K562 (cell line): Measurements from ENCODE around the gene ZNF665. TPM values are rescaled to one million over a fixed set of nuclear protein-coding genes. Genes with fewer than 3 reads are reported as not detected.

Experiments
- ATAC-seq: fragments of 200-7000 bp; cut with Tn5 transposase; 3 replicates; pipeline ENCODE4 v1.9.1; 2020; ENCODE audit warnings: moderate library complexity
- BruUV-seq: library from RNA; stranded (reverse); fragments of 400-500 nt; replicated peaks from 2 replicates; lab custom pipeline; 2021; lab: Mats Ljungman, UMichigan
- CTCF ChIA-PET: fragments of 300-600 bp; formaldehyde crosslinking; extraction: SDS; loops from one replicate; lab custom pipeline; 2021; ENCODE audit warnings: low intra/inter-chr PET ratio; lab: Yijun Ruan, JAX
- POLR2A ChIA-PET: fragments of 300-600, 350-650 bp; sonication (Branson Sonifier 250); formaldehyde crosslinking; extraction: SDS; loops from one replicate; lab custom pipeline; 2021; ENCODE audit warnings: antibody characterized with exemption, inconsistent platforms; lab: Yijun Ruan, JAX
- DNase-seq, 4 experiments: peaks; one replicate each; pipeline versions ENCODE4 v3.0.0 to v3.0.0-alpha.2; 2011 to 2018; ENCODE audit warnings: low spot score in 3 of 4, mixed read lengths in 3 of 4; ENCODE audit errors: extremely low read depth in 1 of 4
- FAIRE-seq: peaks from 2 replicates; lab custom pipeline; 2011; peaks lifted over from hg19 to GRCh38; lab: Jason Lieb, UNC
- H2AFZ ChIP-seq: 2 replicates; pipeline ENCODE4 v1.6.0; 2011; ENCODE audit warnings: low read depth, low read length, control low read depth, inconsistent platforms
- H3K27ac ChIP-seq: fragments of 200-600 bp; 3 replicates; pipeline ENCODE4 v1.8.0; 2011; ENCODE audit warnings: low read depth, mild to moderate bottlenecking, control low read depth, inconsistent platforms, low read length, moderate library complexity, mixed read lengths; ENCODE audit errors: extremely low read depth
- H3K27me3 ChIP-seq, 2 experiments: fragments of 300-600 bp in 1 of 2; 2 replicates in 1 of 2; 3 replicates in 1 of 2; pipeline versions ENCODE4 v1.6.0 to v1.8.0; 2011; ENCODE audit warnings: inconsistent platforms in 2 of 2, low read length in 2 of 2, mild to moderate bottlenecking in 1 of 2, mixed read lengths in 1 of 2, moderate library complexity in 1 of 2; ENCODE audit not compliant: control insufficient read depth in 2 of 2, insufficient read depth in 2 of 2
- H3K36me3 ChIP-seq: fragments of 300-600 bp; 3 replicates; pipeline ENCODE4 v1.8.0; 2011; ENCODE audit warnings: mild to moderate bottlenecking, low read length, inconsistent platforms; ENCODE audit not compliant: control insufficient read depth, insufficient read depth
- H3K4me1 ChIP-seq, 2 experiments: fragments of 200-600 bp in 1 of 2; replicated peaks in 1 of 2; 2 replicates in 1 of 2; 3 replicates in 1 of 2; pipeline versions ENCODE4 v1.5.1 to v1.8.0; 2011; ENCODE audit warnings: inconsistent platforms in 2 of 2, low read length in 2 of 2, mild to moderate bottlenecking in 1 of 2, mixed read lengths in 1 of 2, moderate library complexity in 1 of 2; ENCODE audit not compliant: control insufficient read depth in 2 of 2, insufficient read depth in 2 of 2
- H3K4me2 ChIP-seq: 2 replicates; pipeline ENCODE4 v1.6.1; 2011; ENCODE audit warnings: low read length, control low read depth, inconsistent platforms, mixed read lengths; ENCODE audit not compliant: insufficient read depth
- H3K4me3 ChIP-seq: fragments of 200-600 bp; sonication (generic), shearing (Covaris generic); 2 replicates; pipeline ENCODE4 v1.5.1; 2016; ENCODE audit warnings: control low read depth, inconsistent platforms
- H3K79me2 ChIP-seq: fragments of 200-600 bp; 3 replicates; pipeline ENCODE4 v1.8.0; 2011; ENCODE audit warnings: low read length, inconsistent platforms; ENCODE audit not compliant: control insufficient read depth, insufficient read depth
- H3K9ac ChIP-seq, 2 experiments: 2 replicates each; pipeline versions ENCODE4 v1.6.0 to v1.6.1; 2011; ENCODE audit warnings: low read depth in 2 of 2, low read length in 2 of 2, control low read depth in 1 of 2, inconsistent platforms in 1 of 2, mild to moderate bottlenecking in 1 of 2, mixed read lengths in 1 of 2; ENCODE audit not compliant: insufficient read depth in 1 of 2
- H3K9me1 ChIP-seq: one replicate; pipeline ENCODE4 v1.6.0; 2011; ENCODE audit warnings: inconsistent platforms, mild to moderate bottlenecking, low read length, moderate library complexity; ENCODE audit not compliant: control insufficient read depth, insufficient read depth
- H3K9me3 ChIP-seq: replicated peaks from 2 replicates; pipeline ENCODE4 v1.5.1; 2011; ENCODE audit warnings: low read depth, low read length, inconsistent platforms; ENCODE audit not compliant: control insufficient read depth, insufficient read depth
- H4K20me1 ChIP-seq: replicated peaks from 2 replicates; pipeline ENCODE4 v1.6.1; 2011; ENCODE audit warnings: low read length, inconsistent platforms, mixed read lengths; ENCODE audit not compliant: control insufficient read depth, insufficient read depth
- CEBPB ChIP-seq: fragments of 450-650 bp; IDR thresholded peaks from 2 replicates; pipeline ENCODE4 v1.6.1; 2016; ENCODE audit warnings: missing genetic modification characterization, missing compliant biosample characterization
- FOXA3 ChIP-seq, 2 experiments: fragments of 450-650 bp in 1 of 2; sonication (generic) in 1 of 2; formaldehyde crosslinking; IDR thresholded peaks in 1 of 2; conservative IDR thresholded peaks in 1 of 2; 2 replicates each; pipeline versions ENCODE4 v1.4.0 to v1.8.0; 2020 to 2022; ENCODE audit warnings: mild to moderate bottlenecking in 2 of 2, missing genetic modification reagents in 1 of 2
- GATAD2B ChIP-seq: fragments of 450-650 bp; IDR thresholded peaks from 2 replicates; pipeline ENCODE4 v1.6.1; 2017; ENCODE audit warnings: mild to moderate bottlenecking, borderline replicate concordance
- HOXB6 ChIP-seq: fragments of 250-450 bp; sonication (Bioruptor Pico); IDR thresholded peaks from 2 replicates; pipeline ENCODE4 v1.5.1; 2022; ENCODE audit warnings: mild to moderate bottlenecking, borderline replicate concordance
- NFIC ChIP-seq: fragments of 450-650 bp; IDR thresholded peaks from 2 replicates; pipeline ENCODE4 v1.6.1; 2017; ENCODE audit warnings: mild to moderate bottlenecking, inconsistent platforms
- PURB ChIP-seq: sonication (generic); formaldehyde crosslinking; IDR thresholded peaks from 2 replicates; pipeline ENCODE4 v1.9.0; 2021; ENCODE audit warnings: low read depth, mild to moderate bottlenecking, missing genetic modification reagents
- ZNF124 ChIP-seq: sonication (generic); formaldehyde crosslinking; IDR thresholded peaks from 2 replicates; pipeline ENCODE4 v1.8.1; 2022; ENCODE audit warnings: missing genetic modification reagents
- ZNF75A ChIP-seq: fragments of 450-650 bp; formaldehyde crosslinking; IDR thresholded peaks from 2 replicates; pipeline ENCODE4 v1.4.0; 2020; ENCODE audit warnings: mild to moderate bottlenecking
- WGBS: fragments of 100-300 bp; shearing (Covaris generic); methylation state at CpG from one replicate; pipeline ENCODE4 v1.1.6; 2016; ENCODE audit warnings: low coverage, mixed read lengths; ENCODE audit not compliant: insufficient coverage; ENCODE audit errors: missing lambda C conversion rate; 5-methylcytosine and 5-hydroxymethylcytosine counted together
- in situ Hi-C: fragments of 300-500 bp; cut with MboI; formaldehyde crosslinking; loops from 4 replicates; pipeline ENCODE4 v1.15.0; 2018; ENCODE audit warnings: inconsistent platforms, mixed read lengths
- intact Hi-C: fragments of 100-400 bp; cut with micrococcal nuclease; formaldehyde crosslinking; loops from 2 replicates; pipeline ENCODE4 v1.14.2; 2022
- polyA plus RNA-seq, 8 experiments: library from polyadenylated mRNA; depleted of rRNA in 4 of 8; stranded (reverse) in 5 of 8; unstranded in 3 of 8; fragments of >200 nt; fragmentation: Nextera tagmentation in 2 of 8; fragmentation: Illumina TruSeq in 1 of 8; extraction: Ambion mirVana in 2 of 8; extraction: Trizol in 1 of 8; gene quantifications; 2 replicates each; pipeline versions ENCODE4 v1.2.1 to v1.2.3, GENCODE V29; 2011 to 2014; ENCODE audit warnings: inconsistent platforms in 1 of 8, missing spikeins in 1 of 8
- total RNA-seq, 7 experiments: library from RNA; depleted of rRNA in 6 of 7; stranded (reverse); fragments of >200 nt in 6 of 7; fragmentation: Illumina TruSeq in 2 of 7; extraction: Trizol in 2 of 7; gene quantifications; 2 replicates each; pipeline versions ENCODE4 v1.2.1 to v1.2.3, GENCODE V29; 2011 to 2021; ENCODE audit warnings: low replicate concordance in 1 of 7
- TF ChIP-seq, protein P1 (sequence below): fragments of 200-800 bp; sonication (Bioruptor generic); IDR thresholded peaks from 2 replicates; pipeline ENCODE4 v1.6.1; 2017; ENCODE audit warnings: missing genetic modification characterization, missing compliant biosample characterization

The ZNF665 gene
- total and polyA plus RNA-seq, 9 of the 15 experiments (the other 6 are each of a cell fraction or from before 2014, with no cell fraction given), result 1.9 to 7.6 (median 2.8) TPM

- Histone ChIP-seq H3K9me3 (no peaks in the 10 kb centered on the region; the same call in none of the 2 replicates), H3K4me2 (no peak overlapping the region), H3K27ac (no peak overlapping the region), H3K36me3 (no peaks in the 10 kb centered on the region), H3K4me3 (no peak overlapping the region), H2AFZ (no peak overlapping the region), H4K20me1 (no peaks in the 10 kb centered on the region), H3K4me1 (no peaks in the 10 kb centered on the region), H3K27me3 (no peaks in the 10 kb centered on the region), H3K9ac (no peak overlapping the region), H3K9me1 (no peaks in the 10 kb centered on the region), H3K79me2 (no peaks in the 10 kb centered on the region)
- in situ Hi-C loops (no loop called here), intact Hi-C loops (no loop called here)
- BruUV-seq, result no TSS peak
- no peak for ATAC-seq
- POLR2A ChIA-PET, result no interaction called here
- DNase-seq, result peak in 1 of 4 experiments; percentile 19
- CTCF ChIA-PET, result no interaction called here
- no peak for FAIRE-seq
- 0% methylated on average over 4 of the region's 4 CpGs for WGBS
- no peak for TF ChIP-seq ZNF124 (CRISPR knock-in tag)
- TF ChIP-seq FOXA3 (CRISPR knock-in tag; conservative IDR thresholded peaks at IDR 0.05 in 1 of 2, IDR thresholded peaks at IDR 0.05 in 1 of 2), result 0 out of 4 replicates have a peak, but pooled peaks of 1 of the 2 experiments have one; percentile 31
- TF ChIP-seq HOXB6 (CRISPR knock-in tag), result no peak
- no peak for TF ChIP-seq GATAD2B
- TF ChIP-seq NFIC, result peak; percentile 86
- peak; percentile 83 for TF ChIP-seq CEBPB (tag)
- no peak for TF ChIP-seq PURB (CRISPR knock-in tag)
- TF ChIP-seq, protein P1, sequence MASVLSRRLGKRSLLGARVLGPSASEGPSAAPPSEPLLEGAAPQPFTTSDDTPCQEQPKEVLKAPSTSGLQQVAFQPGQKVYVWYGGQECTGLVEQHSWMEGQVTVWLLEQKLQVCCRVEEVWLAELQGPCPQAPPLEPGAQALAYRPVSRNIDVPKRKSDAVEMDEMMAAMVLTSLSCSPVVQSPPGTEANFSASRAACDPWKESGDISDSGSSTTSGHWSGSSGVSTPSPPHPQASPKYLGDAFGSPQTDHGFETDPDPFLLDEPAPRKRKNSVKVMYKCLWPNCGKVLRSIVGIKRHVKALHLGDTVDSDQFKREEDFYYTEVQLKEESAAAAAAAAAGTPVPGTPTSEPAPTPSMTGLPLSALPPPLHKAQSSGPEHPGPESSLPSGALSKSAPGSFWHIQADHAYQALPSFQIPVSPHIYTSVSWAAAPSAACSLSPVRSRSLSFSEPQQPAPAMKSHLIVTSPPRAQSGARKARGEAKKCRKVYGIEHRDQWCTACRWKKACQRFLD (CRISPR knock-in tag), result no peak
- no peak for TF ChIP-seq ZNF75A (CRISPR knock-in tag)
These were observed 20.3 kb downstream of the ZNF665 start for GRCh38 chr19:53172889-53173288.
